SK-N-SH (cell line): Measurements from ENCODE around the gene RBM44. TPM values are rescaled to one million over a fixed set of nuclear protein-coding genes. Genes with fewer than 3 reads are reported as not detected.
A peak's percentile ranks its signal among the peaks of the same experiment; 100 is the strongest.

Experiments used
- CTCF ChIA-PET: fragments of 300-600, 350-600 bp; formaldehyde crosslinking; extraction: SDS; loops from one replicate; lab custom pipeline; 2021; lab: Yijun Ruan, JAX
- POLR2A ChIA-PET: fragments of 350-600 bp; sonication (Branson Sonifier 250); formaldehyde crosslinking; extraction: SDS; loops from one replicate; lab custom pipeline; 2020; ENCODE audit warnings: antibody characterized with exemption, inconsistent platforms; lab: Yijun Ruan, JAX
- DNase-seq: peaks from one replicate; pipeline ENCODE4 v3.0.0; 2012
- H2AFZ ChIP-seq: fragments of 200-600 bp; sonication (generic); 2 replicates; pipeline ENCODE4 v1.8.1; 2016; ENCODE audit warnings: antibody characterized with exemption, mild to moderate bottlenecking, low read depth
- H3F3A ChIP-seq: fragments of 200-600 bp; sonication (generic); replicated peaks from 2 replicates; pipeline ENCODE3; 2016; ENCODE audit warnings: antibody characterized with exemption, mild to moderate bottlenecking; ENCODE audit not compliant: insufficient read depth
- H3K27ac ChIP-seq, 2 experiments: fragments of 200-500 bp in 1 of 2; fragments of 200-600 bp in 1 of 2; sonication (Bioruptor generic) in 1 of 2; sonication (generic), shearing (Covaris generic) in 1 of 2; 2 replicates each; pipeline versions ENCODE4 v1.5.1 to v1.6.1; 2014 to 2016; ENCODE audit warnings: low read depth in 2 of 2, inconsistent platforms in 1 of 2, low read length in 1 of 2, mild to moderate bottlenecking in 1 of 2, mixed read lengths in 1 of 2
- H3K27me3 ChIP-seq: fragments of 200-600 bp; sonication (generic), shearing (Covaris generic); 2 replicates; pipeline ENCODE4 v1.6.1; 2016; ENCODE audit warnings: mixed run types; ENCODE audit not compliant: insufficient read depth
- H3K36me3 ChIP-seq, 2 experiments: fragments of 200-500 bp in 1 of 2; fragments of 200-600 bp in 1 of 2; sonication (Bioruptor generic) in 1 of 2; sonication (generic) in 1 of 2; replicated peaks in 1 of 2; 2 replicates each; pipeline versions ENCODE3 to v1.5.1; 2014 to 2016; ENCODE audit warnings: low read length in 1 of 2, mild to moderate bottlenecking in 1 of 2; ENCODE audit not compliant: insufficient read depth in 2 of 2, control insufficient read depth in 1 of 2
- H3K4me1 ChIP-seq, 2 experiments: fragments of 200-500 bp in 1 of 2; fragments of 200-600 bp in 1 of 2; sonication (Bioruptor generic) in 1 of 2; sonication (generic), shearing (Covaris generic) in 1 of 2; 2 replicates each; pipeline versions ENCODE4 v1.5.1 to v1.6.1; 2014 to 2016; ENCODE audit warnings: low read depth in 1 of 2, low read length in 1 of 2, mixed run types in 1 of 2; ENCODE audit not compliant: insufficient read depth in 2 of 2, control insufficient read depth in 1 of 2
- H3K4me2 ChIP-seq: fragments of 200-600 bp; sonication (generic), shearing (Covaris generic); 2 replicates; pipeline ENCODE4 v1.6.1; 2017; ENCODE audit warnings: mixed run types
- H3K4me3 ChIP-seq, 2 experiments: fragments of 200-500 bp in 1 of 2; fragments of 200-600 bp in 1 of 2; sonication (Bioruptor generic) in 1 of 2; sonication (generic), shearing (Covaris generic) in 1 of 2; 2 replicates each; pipeline versions ENCODE4 v1.5.1 to v1.8.1; 2014 to 2016; ENCODE audit warnings: low read depth in 2 of 2, inconsistent platforms in 1 of 2, low read length in 1 of 2, mild to moderate bottlenecking in 1 of 2, mixed read lengths in 1 of 2, moderate library complexity in 1 of 2
- H3K79me2 ChIP-seq: fragments of 200-600 bp; sonication (generic); 2 replicates; pipeline ENCODE4 v1.8.1; 2017; ENCODE audit warnings: mild to moderate bottlenecking; ENCODE audit not compliant: insufficient read depth
- H3K9ac ChIP-seq: fragments of 200-600 bp; sonication (generic); 2 replicates; pipeline ENCODE4 v1.6.1; 2017; ENCODE audit warnings: mixed run types
- H3K9me2 ChIP-seq: fragments of 200-600 bp; sonication (generic); 2 replicates; pipeline ENCODE4 v1.6.1; 2017; ENCODE audit warnings: mixed run types
- H3K9me3 ChIP-seq: fragments of 200-600 bp; sonication (generic); 2 replicates; pipeline ENCODE4 v1.6.1; 2017; ENCODE audit warnings: mixed run types, mild to moderate bottlenecking, moderate library complexity
- H4K20me1 ChIP-seq: fragments of 200-600 bp; sonication (generic); 2 replicates; pipeline ENCODE4 v1.6.1; 2017; ENCODE audit warnings: mild to moderate bottlenecking, mixed run types; ENCODE audit not compliant: insufficient read depth
- CHD2 ChIP-seq: fragments of 150-350 bp; IDR thresholded peaks from 2 replicates; pipeline ENCODE4 v1.6.1; 2018; ENCODE audit warnings: low read length; ENCODE audit not compliant: partially characterized antibody
- ELF1 ChIP-seq: IDR thresholded peaks from 2 replicates; pipeline ENCODE4 v1.4.0; 2012
- FOXJ3 ChIP-seq: sonication (generic); formaldehyde crosslinking; IDR thresholded peaks from 2 replicates; pipeline ENCODE4 v1.5.1; 2020; ENCODE audit warnings: mild to moderate bottlenecking, missing genetic modification reagents
- FOXM1 ChIP-seq: IDR thresholded peaks from 2 replicates; pipeline ENCODE4 v1.4.0; 2012; ENCODE audit warnings: low read depth, mild to moderate bottlenecking
- JUND ChIP-seq: IDR thresholded peaks from 2 replicates; pipeline ENCODE4 v1.4.0; 2012
- MEF2A ChIP-seq: IDR thresholded peaks from 2 replicates; pipeline ENCODE4 v1.4.0; 2012; ENCODE audit warnings: low read depth, borderline replicate concordance
- RAD21 ChIP-seq: IDR thresholded peaks from 2 replicates; pipeline ENCODE4 v1.6.1; 2012; ENCODE audit warnings: mild to moderate bottlenecking, low read length
- RXRA ChIP-seq: IDR thresholded peaks from 2 replicates; pipeline ENCODE4 v1.4.0; 2012; ENCODE audit warnings: low read depth, mild to moderate bottlenecking, borderline replicate concordance
- SIN3A ChIP-seq: IDR thresholded peaks from 2 replicates; pipeline ENCODE4 v1.6.1; 2012; ENCODE audit warnings: low read depth, mild to moderate bottlenecking, low read length, moderate library complexity, borderline replicate concordance
- SMC3 ChIP-seq: IDR thresholded peaks from 2 replicates; pipeline ENCODE4 v1.6.1; 2012; ENCODE audit warnings: low read depth, low read length, improper control_type of control experiment
- TAF1 ChIP-seq: IDR thresholded peaks from 2 replicates; pipeline ENCODE4 v1.6.1; 2012; ENCODE audit warnings: low read depth, mild to moderate bottlenecking, low read length, moderate library complexity, borderline replicate concordance
- WGBS: methylation state at CpG from one replicate; pipeline ENCODE4 v1.1.6; 2017; ENCODE audit warnings: low lambda C conversion rate; 5-methylcytosine and 5-hydroxymethylcytosine counted together
- polyA plus RNA-seq, 3 experiments: library from polyadenylated mRNA; depleted of rRNA; stranded (reverse); fragments of >200 nt; gene quantifications; 2 replicates each; pipeline ENCODE4 v1.2.3, GENCODE V29; 2012
- TF ChIP-seq, protein P1 (sequence below): IDR thresholded peaks from 2 replicates; pipeline ENCODE4 v1.4.0; 2012; ENCODE audit warnings: low read depth
- TF ChIP-seq, protein P2 (sequence below): IDR thresholded peaks from 2 replicates; pipeline ENCODE4 v1.6.1; 2012; ENCODE audit warnings: mild to moderate bottlenecking, low read depth, low read length, moderate library complexity

RBM44 gene
- polyA plus RNA-seq, 1 of the 3 experiments (the other 2 are of a cell fraction) = 0.30 TPM

DNA sequence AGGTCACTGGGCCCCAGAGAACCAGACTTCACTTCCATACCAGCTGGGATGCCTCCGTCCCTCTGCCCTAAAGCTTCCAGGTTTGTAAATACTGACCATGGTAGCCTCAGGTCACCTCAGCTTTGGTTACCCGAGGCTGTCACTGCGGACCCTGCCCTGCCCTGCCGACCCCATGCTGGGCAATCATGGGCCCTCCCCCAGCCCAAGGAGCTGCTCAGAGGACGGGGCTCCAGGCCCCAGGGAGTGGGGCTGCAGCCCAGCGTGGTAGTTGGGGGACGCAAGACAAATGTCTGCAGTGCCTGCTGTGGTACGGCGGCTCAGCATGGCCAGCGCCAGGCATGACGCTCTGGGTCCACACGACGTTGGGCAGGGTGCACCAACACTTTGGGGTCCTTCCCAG lies 86.1 kb downstream of the RBM44 start:
- peaks cover 0 to 2% of the 10 kb centered on the region in 2 experiments for H3K36me3 ChIP-seq
- no peaks in the 10 kb centered on the region for H3K27me3 ChIP-seq
- POLR2A ChIA-PET = interaction anchor here (1.0 to 4.9 kb wide), 5 partner anchors 10 to 39 kb away, joined by 3 to 24 read pairs (median 8); no protein-coding TSS in a partner anchor
- TF ChIP-seq, protein P1, sequence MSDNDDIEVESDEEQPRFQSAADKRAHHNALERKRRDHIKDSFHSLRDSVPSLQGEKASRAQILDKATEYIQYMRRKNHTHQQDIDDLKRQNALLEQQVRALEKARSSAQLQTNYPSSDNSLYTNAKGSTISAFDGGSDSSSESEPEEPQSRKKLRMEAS = no peak
- no peak for TF ChIP-seq SIN3A
- TF ChIP-seq RAD21 = no peak
- TF ChIP-seq SMC3 = no peak
- TF ChIP-seq MEF2A = no peak
- no peak for TF ChIP-seq ELF1
- TF ChIP-seq FOXM1 = no peak
- no peak for TF ChIP-seq RXRA
- TF ChIP-seq TAF1 = no peak
- TF ChIP-seq FOXJ3 (CRISPR knock-in tag) = no peak
- no peak for TF ChIP-seq CHD2
- TF ChIP-seq, protein P2, sequence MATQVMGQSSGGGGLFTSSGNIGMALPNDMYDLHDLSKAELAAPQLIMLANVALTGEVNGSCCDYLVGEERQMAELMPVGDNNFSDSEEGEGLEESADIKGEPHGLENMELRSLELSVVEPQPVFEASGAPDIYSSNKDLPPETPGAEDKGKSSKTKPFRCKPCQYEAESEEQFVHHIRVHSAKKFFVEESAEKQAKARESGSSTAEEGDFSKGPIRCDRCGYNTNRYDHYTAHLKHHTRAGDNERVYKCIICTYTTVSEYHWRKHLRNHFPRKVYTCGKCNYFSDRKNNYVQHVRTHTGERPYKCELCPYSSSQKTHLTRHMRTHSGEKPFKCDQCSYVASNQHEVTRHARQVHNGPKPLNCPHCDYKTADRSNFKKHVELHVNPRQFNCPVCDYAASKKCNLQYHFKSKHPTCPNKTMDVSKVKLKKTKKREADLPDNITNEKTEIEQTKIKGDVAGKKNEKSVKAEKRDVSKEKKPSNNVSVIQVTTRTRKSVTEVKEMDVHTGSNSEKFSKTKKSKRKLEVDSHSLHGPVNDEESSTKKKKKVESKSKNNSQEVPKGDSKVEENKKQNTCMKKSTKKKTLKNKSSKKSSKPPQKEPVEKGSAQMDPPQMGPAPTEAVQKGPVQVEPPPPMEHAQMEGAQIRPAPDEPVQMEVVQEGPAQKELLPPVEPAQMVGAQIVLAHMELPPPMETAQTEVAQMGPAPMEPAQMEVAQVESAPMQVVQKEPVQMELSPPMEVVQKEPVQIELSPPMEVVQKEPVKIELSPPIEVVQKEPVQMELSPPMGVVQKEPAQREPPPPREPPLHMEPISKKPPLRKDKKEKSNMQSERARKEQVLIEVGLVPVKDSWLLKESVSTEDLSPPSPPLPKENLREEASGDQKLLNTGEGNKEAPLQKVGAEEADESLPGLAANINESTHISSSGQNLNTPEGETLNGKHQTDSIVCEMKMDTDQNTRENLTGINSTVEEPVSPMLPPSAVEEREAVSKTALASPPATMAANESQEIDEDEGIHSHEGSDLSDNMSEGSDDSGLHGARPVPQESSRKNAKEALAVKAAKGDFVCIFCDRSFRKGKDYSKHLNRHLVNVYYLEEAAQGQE = no peak
- no peak for TF ChIP-seq JUND
- H3K27ac ChIP-seq = peak overlapping the region in 1 of 2 experiments; percentile 99; a peak in 2 of 4 replicates
- no peak overlapping the region for H2AFZ ChIP-seq
- H3K9ac ChIP-seq = no peak overlapping the region
- no peaks in the 10 kb centered on the region for H3K9me2 ChIP-seq
- CTCF ChIA-PET = interaction anchor here (1.0 to 7.4 kb wide), 7 partner anchors 11 to 212 kb away, joined by 3 to 58 read pairs (median 11); no protein-coding TSS in a partner anchor
- no peaks in the 10 kb centered on the region for H3K9me3 ChIP-seq
- no peak overlapping the region for H3K4me2 ChIP-seq
- DNase-seq = no peak
- WGBS = 70% methylated on average over 2 of the region's 13 CpGs
- H3K79me2 ChIP-seq = no peaks in the 10 kb centered on the region
- no peaks in the 10 kb centered on the region for H3F3A ChIP-seq
- H3K4me3 ChIP-seq = no peak overlapping the region; a peak in 1 of 4 replicates
- H4K20me1 ChIP-seq = no peaks in the 10 kb centered on the region
- peaks cover 0 to 62% of the 10 kb centered on the region in 2 experiments; a peak in 1 of 4 replicates for H3K4me1 ChIP-seq
